Measurements from ENCODE around the gene SPDYE17. TPM values are rescaled to one million over a fixed set of nuclear protein-coding genes. Genes with fewer than 3 reads are reported as not detected.
"Not testable (repeated sequence)": the region's sequence is repeated elsewhere in the genome, so short reads cannot be mapped to it uniquely, and the experiment has no call there.

The SPDYE17 gene
- total and polyA plus RNA-seq, 2 of the 4 experiments (the other 2 are of a cell fraction): not detected

- H3K18ac ChIP-seq (ENCODE audit: low read depth, low read length); H4K5ac ChIP-seq (ENCODE audit: low read depth, low read length); H2AK9ac ChIP-seq (replicated peaks; ENCODE audit: low read depth, low read length, poor library complexity); H3K4ac ChIP-seq (ENCODE audit: low read depth, low read length); BruUV-seq (replicated peaks); H4K20me1 ChIP-seq (ENCODE audit: insufficient read depth, low read length); H2AFZ ChIP-seq (replicated peaks; ENCODE audit: low read length, poor library complexity); H3K23ac ChIP-seq (ENCODE audit: low read depth, low read length); H2AK5ac ChIP-seq (ENCODE audit: low read depth, low read length); H3K27ac ChIP-seq (ENCODE audit: insufficient read depth, low read length); H3K27me3 ChIP-seq (ENCODE audit: control insufficient read depth, insufficient read depth, low read length); dilution Hi-C loops (cut with HindIII; ENCODE audit: low sequenced_read_pairs, unreplicated experiment); H2BK5ac ChIP-seq (ENCODE audit: low read depth, low read length, poor library complexity, severe bottlenecking); H3K4me3 ChIP-seq (ENCODE audit: insufficient read depth, low read depth, low read length); H3K4me1 ChIP-seq (ENCODE audit: control insufficient read depth, insufficient read depth, low read length); DNase-seq; H2BK20ac ChIP-seq (ENCODE audit: low read depth, low read length); H3K14ac ChIP-seq (replicated peaks; ENCODE audit: low read depth, low read length); in situ Hi-C loops (cut with MboI; ENCODE audit: low sequenced_read_pairs); H3K9me1 ChIP-seq (ENCODE audit: insufficient read depth, low read length); H3K56ac ChIP-seq (ENCODE audit: extremely low read depth, insufficient read depth, low read length); H4K8ac ChIP-seq (ENCODE audit: low read depth in 2 of 2, low read length in 2 of 2); H2BK15ac ChIP-seq (ENCODE audit: low read depth, low read length); H3K9me3 ChIP-seq (ENCODE audit: control insufficient read depth, insufficient read depth, low read length); CTCF ChIA-PET; intact Hi-C loops (cut with micrococcal nuclease); H4K91ac ChIP-seq (ENCODE audit: insufficient read depth, low read depth, low read length); H3K4me2 ChIP-seq (ENCODE audit: low read depth, low read length); H3K36me3 ChIP-seq (ENCODE audit: control insufficient read depth, insufficient read depth, low read length); ATAC-seq (ENCODE audit: low read depth); POLR2A ChIA-PET (ENCODE audit: unreplicated experiment); H3K9ac ChIP-seq (ENCODE audit: low read depth, low read length); H2BK120ac ChIP-seq (ENCODE audit: low read depth, low read length): not testable (repeated sequence)
- H3K79me1 ChIP-seq (ENCODE audit: low read depth in 1 of 2, low read length in 2 of 2): peaks cover 8 to 15% of the 10 kb centered on the region in 2 experiments
- 80% methylated on average over 1 of the region's 19 CpGs; no CpG with 5 or more reads in 1 of the 2 experiments for WGBS, 2 experiments (ENCODE audit: extremely low coverage in 2 of 2, insufficient read length in 1 of 2)
Observed at GRCh38 chr7:76993831-76994230, 38.3 kb downstream of the SPDYE17 start.

- H3K4ac ChIP-seq (ENCODE audit: low read depth, low read length); H3K23ac ChIP-seq (ENCODE audit: low read depth, low read length); H3K4me2 ChIP-seq (ENCODE audit: low read depth, low read length); H3K9me3 ChIP-seq (ENCODE audit: control insufficient read depth, insufficient read depth, low read length); in situ Hi-C loops (cut with MboI; ENCODE audit: low sequenced_read_pairs); H3K27ac ChIP-seq (ENCODE audit: insufficient read depth, low read length); H3K36me3 ChIP-seq (ENCODE audit: control insufficient read depth, insufficient read depth, low read length); H2BK5ac ChIP-seq (ENCODE audit: low read depth, low read length, poor library complexity, severe bottlenecking); CTCF ChIA-PET; dilution Hi-C loops (cut with HindIII; ENCODE audit: low sequenced_read_pairs, unreplicated experiment); H4K91ac ChIP-seq (ENCODE audit: insufficient read depth, low read depth, low read length); BruUV-seq (replicated peaks); H3K9me1 ChIP-seq (ENCODE audit: insufficient read depth, low read length); H2AFZ ChIP-seq (replicated peaks; ENCODE audit: low read length, poor library complexity); H3K56ac ChIP-seq (ENCODE audit: extremely low read depth, insufficient read depth, low read length); H3K18ac ChIP-seq (ENCODE audit: low read depth, low read length); H2BK15ac ChIP-seq (ENCODE audit: low read depth, low read length); H3K9ac ChIP-seq (ENCODE audit: low read depth, low read length); H2AK5ac ChIP-seq (ENCODE audit: low read depth, low read length); H3K14ac ChIP-seq (replicated peaks; ENCODE audit: low read depth, low read length); H4K5ac ChIP-seq (ENCODE audit: low read depth, low read length); H3K4me3 ChIP-seq (ENCODE audit: insufficient read depth, low read depth, low read length); DNase-seq; H3K27me3 ChIP-seq (ENCODE audit: control insufficient read depth, insufficient read depth, low read length); H4K8ac ChIP-seq (ENCODE audit: low read depth in 2 of 2, low read length in 2 of 2); H4K20me1 ChIP-seq (ENCODE audit: insufficient read depth, low read length); H2BK20ac ChIP-seq (ENCODE audit: low read depth, low read length); intact Hi-C loops (cut with micrococcal nuclease); H3K79me1 ChIP-seq (ENCODE audit: low read depth in 1 of 2, low read length in 2 of 2); H2AK9ac ChIP-seq (replicated peaks; ENCODE audit: low read depth, low read length, poor library complexity); H3K4me1 ChIP-seq (ENCODE audit: control insufficient read depth, insufficient read depth, low read length); POLR2A ChIA-PET (ENCODE audit: unreplicated experiment); H2BK120ac ChIP-seq (ENCODE audit: low read depth, low read length); ATAC-seq (ENCODE audit: low read depth): not testable (repeated sequence)
- WGBS, 2 experiments (ENCODE audit: extremely low coverage in 2 of 2, insufficient read length in 1 of 2): no CpG with 5 or more reads among the region's 7 CpGs
Observed at GRCh38 chr7:76992871-76993270, 39.3 kb downstream of the SPDYE17 start.

Measured in IMR-90 (cell line).